Activated CD4-positive, alpha-beta memory T cell treated with anti-CD3 and anti-CD28 coated beads for 36 hours (primary cell): ENCODE measurements around the gene IL3RA. TPM values are rescaled to one million over a fixed set of nuclear protein-coding genes. Genes with fewer than 3 reads are reported as not detected.

Source experiments
- CTCF ChIA-PET: fragments of 350-600 bp; sonication (Branson Sonifier 250); formaldehyde crosslinking; loops from one replicate; lab custom pipeline; 2021; ENCODE audit warnings: antibody characterized with exemption, inconsistent platforms; lab: Charles Lee
- POLR2A ChIA-PET: fragments of 350-600 bp; sonication (Branson Sonifier 250); formaldehyde crosslinking; loops from one replicate; lab custom pipeline; 2021; ENCODE audit warnings: antibody characterized with exemption; lab: Charles Lee
- DNase-seq: peaks from one replicate; pipeline ENCODE4 v3.0.0-alpha.2; 2020
- H3K27ac Mint-ChIP-seq: one replicate; pipeline ENCODE4 v1.8.0; 2021; ENCODE audit warnings: mixed read lengths
- H3K27me3 Mint-ChIP-seq: one replicate; pipeline ENCODE4 v1.8.0; 2021; ENCODE audit warnings: mixed read lengths
- H3K36me3 Mint-ChIP-seq: one replicate; pipeline ENCODE4 v1.8.0; 2021; ENCODE audit warnings: mixed read lengths
- H3K4me1 Mint-ChIP-seq: one replicate; pipeline ENCODE4 v1.8.0; 2021; ENCODE audit warnings: low read depth, mixed read lengths
- H3K4me3 Mint-ChIP-seq: one replicate; pipeline ENCODE4 v1.8.0; 2021; ENCODE audit warnings: mild to moderate bottlenecking, mixed read lengths
- H3K9me3 Mint-ChIP-seq: one replicate; pipeline ENCODE4 v1.8.0; 2021; ENCODE audit warnings: mixed read lengths
- intact Hi-C: fragments of 100-400 bp; cut with micrococcal nuclease; formaldehyde crosslinking; loops from one replicate; pipeline ENCODE4 v1.15.1; 2023
- total RNA-seq, 2 experiments: library from RNA; stranded (reverse); gene quantifications; one replicate each; pipeline ENCODE4 v1.2.3, GENCODE V29; 2021

The IL3RA gene
- total RNA-seq, 2 experiments from 2014 or later, result 1.2 to 1.4 TPM

- ChIA-PET CTCF (no interaction called here), POLR2A (no interaction called here)
- Mint-ChIP-seq H3K27me3 (no peaks in the 10 kb centered on the region), H3K9me3 (no peaks in the 10 kb centered on the region), H3K36me3 (peaks cover 54% of the 10 kb centered on the region), H3K4me1 (no peaks in the 10 kb centered on the region), H3K4me3 (no peak overlapping the region), H3K27ac (no peak overlapping the region)
- intact Hi-C loops, result no loop called here
- DNase-seq, result no peak
Observed at GRCh38 chrX:1416327-1416784, 79.8 kb downstream of the IL3RA start.

- DNase-seq, result no peak
- Mint-ChIP-seq H3K36me3 (peaks cover 55% of the 10 kb centered on the region), H3K9me3 (peaks cover 7% of the 10 kb centered on the region), H3K4me1 (no peaks in the 10 kb centered on the region), H3K27me3 (no peaks in the 10 kb centered on the region), H3K4me3 (no peak overlapping the region), H3K27ac (no peak overlapping the region)
- intact Hi-C loops, result no loop called here
- ChIA-PET POLR2A (no interaction called here), CTCF (no interaction called here)
Observed at GRCh38 chrX:1416965-1417760, 80.6 kb downstream of the IL3RA start.

GRCh38 chrX:1417921-1418771 lies 81.6 kb downstream of the IL3RA start:
- Mint-ChIP-seq H3K36me3 (peaks cover 55% of the 10 kb centered on the region), H3K9me3 (peaks cover 14% of the 10 kb centered on the region), H3K27me3 (no peaks in the 10 kb centered on the region), H3K4me3 (no peak overlapping the region), H3K27ac (no peak overlapping the region), H3K4me1 (no peaks in the 10 kb centered on the region)
- intact Hi-C loops, result no loop called here
- ChIA-PET POLR2A (no interaction called here), CTCF (no interaction called here)
- no peak for DNase-seq

GRCh38 chrX:1418901-1419544 lies 82.4 kb downstream of the IL3RA start:
- Mint-ChIP-seq H3K9me3 (peaks cover 21% of the 10 kb centered on the region), H3K27ac (no peak overlapping the region), H3K4me3 (no peak overlapping the region), H3K36me3 (peaks cover 56% of the 10 kb centered on the region), H3K4me1 (no peaks in the 10 kb centered on the region), H3K27me3 (no peaks in the 10 kb centered on the region)
- intact Hi-C loops, result no loop called here
- DNase-seq, result no peak
- CTCF ChIA-PET, result no interaction called here
- POLR2A ChIA-PET, result no interaction called here

- CTCF ChIA-PET, result no interaction called here
- H3K27ac Mint-ChIP-seq, result no peak overlapping the region
Observed at GRCh38 chrX:1419545-1420355, 83.2 kb downstream of the IL3RA start.

GRCh38 chrX:1420371-1420770 lies 83.8 kb downstream of the IL3RA start:
- intact Hi-C loops, result no loop called here

More at GRCh38 chrX:1419545-1420355, 83.2 kb downstream of the IL3RA start:
- H3K9me3 Mint-ChIP-seq, result peaks cover 21% of the 10 kb centered on the region
- H3K4me1 Mint-ChIP-seq, result no peaks in the 10 kb centered on the region
- POLR2A ChIA-PET, result no interaction called here
- no peaks in the 10 kb centered on the region for H3K27me3 Mint-ChIP-seq
- peaks cover 58% of the 10 kb centered on the region for H3K36me3 Mint-ChIP-seq
- intact Hi-C loops, result no loop called here
- no peak overlapping the region for H3K4me3 Mint-ChIP-seq
- no peak for DNase-seq

GRCh38 chrX:1421433-1422134 lies 85.0 kb downstream of the IL3RA start:
- ChIA-PET CTCF (no interaction called here), POLR2A (no interaction called here)
- H3K4me1 Mint-ChIP-seq, result no peaks in the 10 kb centered on the region
- no peak overlapping the region for H3K4me3 Mint-ChIP-seq
- intact Hi-C loops, result no loop called here
- H3K27me3 Mint-ChIP-seq, result no peaks in the 10 kb centered on the region
- DNase-seq, result no peak
- H3K36me3 Mint-ChIP-seq, result peaks cover 71% of the 10 kb centered on the region
- H3K9me3 Mint-ChIP-seq, result peaks cover 24% of the 10 kb centered on the region
- no peak overlapping the region for H3K27ac Mint-ChIP-seq

More at GRCh38 chrX:1420371-1420770, 83.8 kb downstream of the IL3RA start:
- Mint-ChIP-seq H3K36me3 (peaks cover 62% of the 10 kb centered on the region), H3K9me3 (peaks cover 24% of the 10 kb centered on the region), H3K4me3 (no peak overlapping the region), H3K27me3 (no peaks in the 10 kb centered on the region), H3K27ac (peak overlapping the region; percentile 18), H3K4me1 (no peaks in the 10 kb centered on the region)
- ChIA-PET POLR2A (no interaction called here), CTCF (no interaction called here)
- no peak for DNase-seq

GRCh38 chrX:1422135-1422465 lies 85.5 kb downstream of the IL3RA start:
- no peak for DNase-seq
- Mint-ChIP-seq H3K9me3 (peaks cover 24% of the 10 kb centered on the region), H3K4me1 (no peaks in the 10 kb centered on the region), H3K27ac (no peak overlapping the region), H3K27me3 (no peaks in the 10 kb centered on the region), H3K36me3 (peaks cover 74% of the 10 kb centered on the region), H3K4me3 (no peak overlapping the region)
- CTCF ChIA-PET, result no interaction called here
- intact Hi-C loops, result no loop called here
- POLR2A ChIA-PET, result no interaction called here

GRCh38 chrX:1423215-1423614 lies 86.6 kb downstream of the IL3RA start:
- ChIA-PET CTCF (no interaction called here), POLR2A (no interaction called here)
- Mint-ChIP-seq H3K36me3 (peaks cover 78% of the 10 kb centered on the region), H3K9me3 (peaks cover 24% of the 10 kb centered on the region), H3K4me3 (no peak overlapping the region), H3K27me3 (no peaks in the 10 kb centered on the region), H3K4me1 (no peaks in the 10 kb centered on the region), H3K27ac (no peak overlapping the region)
- intact Hi-C loops, result no loop called here
- DNase-seq, result no peak

GRCh38 chrX:1424147-1424851 lies 87.7 kb downstream of the IL3RA start:
- Mint-ChIP-seq H3K4me3 (no peak overlapping the region), H3K9me3 (peaks cover 24% of the 10 kb centered on the region), H3K27ac (no peak overlapping the region), H3K4me1 (no peaks in the 10 kb centered on the region), H3K36me3 (peaks cover 68% of the 10 kb centered on the region), H3K27me3 (no peaks in the 10 kb centered on the region)
- intact Hi-C loops, result no loop called here
- DNase-seq, result no peak
- POLR2A ChIA-PET, result no interaction called here
- CTCF ChIA-PET, result no interaction called here

- no peaks in the 10 kb centered on the region for H3K4me1 Mint-ChIP-seq
- H3K9me3 Mint-ChIP-seq, result peaks cover 24% of the 10 kb centered on the region
- POLR2A ChIA-PET, result no interaction called here
Observed at GRCh38 chrX:1425381-1425780, 88.8 kb downstream of the IL3RA start.

More at GRCh38 chrX:1425381-1425780, 88.8 kb downstream of the IL3RA start:
- intact Hi-C loops, result no loop called here
- Mint-ChIP-seq H3K4me3 (no peak overlapping the region), H3K27me3 (no peaks in the 10 kb centered on the region), H3K27ac (no peak overlapping the region), H3K36me3 (peaks cover 61% of the 10 kb centered on the region)
- DNase-seq, result no peak
- CTCF ChIA-PET, result no interaction called here
